IPS-11a (cell line): ENCODE measurements around the gene MAML2.

Experiments
- H3K4me3 ChIP-seq: one replicate; pipeline ENCODE4 v1.5.1; 2013; ENCODE audit warnings: low read depth, low read length, control low read depth

The MAML2 gene

DNA sequence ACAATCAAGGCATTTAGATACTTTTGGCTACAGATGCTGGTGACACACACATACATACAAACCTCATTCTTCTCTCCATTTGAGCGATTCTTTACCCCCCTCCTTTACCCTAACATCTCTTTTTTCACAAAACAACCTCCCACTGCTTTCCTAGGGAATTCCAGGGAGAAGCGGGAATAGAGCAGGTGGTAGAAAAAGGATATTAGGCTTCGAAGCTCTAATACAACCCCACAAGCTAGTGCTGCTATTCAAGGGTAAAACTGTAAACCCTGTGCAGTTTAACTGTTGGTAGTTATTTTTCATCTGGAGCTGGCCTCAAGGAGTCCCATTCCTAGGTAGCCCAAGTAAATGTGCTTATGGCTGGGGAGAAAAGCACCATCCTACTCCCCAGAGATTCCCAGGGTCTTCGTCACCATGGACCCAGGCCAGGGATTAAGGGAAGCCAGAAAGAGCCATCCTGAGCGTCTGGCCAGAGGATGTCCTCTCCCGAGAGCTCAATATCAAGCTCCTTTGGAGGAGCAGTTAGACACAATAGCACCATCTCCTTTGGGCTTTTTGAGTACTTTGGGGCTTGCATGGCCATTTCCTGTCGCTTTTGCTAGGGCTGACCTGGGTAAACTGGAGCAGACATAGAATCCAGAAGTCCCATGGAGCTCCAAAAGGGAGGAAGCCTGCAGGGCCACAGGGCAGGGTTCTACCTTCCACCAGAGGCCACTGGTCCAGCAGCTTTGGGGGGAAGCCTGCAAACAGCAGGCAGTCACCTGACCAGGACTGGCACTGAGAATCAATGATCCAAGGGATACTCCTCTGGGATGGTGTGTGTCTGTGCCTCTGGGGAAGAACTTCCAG, 3.1 kb downstream of the MAML2 start:
- H3K4me3 ChIP-seq = no peak overlapping the region

DNA sequence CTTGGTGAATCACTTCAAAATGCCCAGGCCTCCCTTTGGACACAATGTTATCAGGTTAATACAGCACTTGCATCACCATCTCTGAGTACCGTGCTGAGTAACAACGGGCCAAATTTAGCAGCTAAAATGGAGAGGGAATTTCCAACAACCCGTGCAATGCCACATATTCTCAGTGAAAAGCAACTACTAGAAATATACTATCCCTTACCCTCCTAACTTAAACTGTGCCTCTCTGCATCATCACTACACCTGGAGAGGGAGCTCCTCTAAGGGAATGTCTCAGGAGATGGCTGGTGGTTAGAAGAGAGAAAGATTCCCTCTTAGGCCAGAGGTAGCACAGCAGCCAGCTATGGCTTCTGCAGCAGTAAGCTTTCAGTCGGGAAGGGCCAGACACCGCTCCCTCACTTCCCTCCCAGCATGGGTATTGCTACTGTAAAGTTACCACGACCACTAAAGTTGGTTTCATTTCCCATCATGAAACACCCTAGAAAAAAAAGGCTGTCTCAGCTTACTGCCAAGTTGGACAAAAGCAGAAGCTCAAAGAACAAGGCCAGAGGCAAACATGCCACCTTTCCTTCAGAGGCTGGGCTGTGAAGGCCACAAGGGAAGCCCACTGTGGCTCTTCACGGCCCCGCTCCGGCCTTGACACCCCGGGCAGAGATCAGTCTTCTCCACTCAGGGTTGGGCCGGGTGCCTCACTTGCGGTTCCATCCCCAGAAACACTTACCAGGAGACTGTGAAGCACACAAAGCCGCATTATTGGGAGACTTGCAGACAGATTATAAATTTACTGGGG, 3.9 kb downstream of the MAML2 start:
- H3K4me3 ChIP-seq = no peak overlapping the region

DNA sequence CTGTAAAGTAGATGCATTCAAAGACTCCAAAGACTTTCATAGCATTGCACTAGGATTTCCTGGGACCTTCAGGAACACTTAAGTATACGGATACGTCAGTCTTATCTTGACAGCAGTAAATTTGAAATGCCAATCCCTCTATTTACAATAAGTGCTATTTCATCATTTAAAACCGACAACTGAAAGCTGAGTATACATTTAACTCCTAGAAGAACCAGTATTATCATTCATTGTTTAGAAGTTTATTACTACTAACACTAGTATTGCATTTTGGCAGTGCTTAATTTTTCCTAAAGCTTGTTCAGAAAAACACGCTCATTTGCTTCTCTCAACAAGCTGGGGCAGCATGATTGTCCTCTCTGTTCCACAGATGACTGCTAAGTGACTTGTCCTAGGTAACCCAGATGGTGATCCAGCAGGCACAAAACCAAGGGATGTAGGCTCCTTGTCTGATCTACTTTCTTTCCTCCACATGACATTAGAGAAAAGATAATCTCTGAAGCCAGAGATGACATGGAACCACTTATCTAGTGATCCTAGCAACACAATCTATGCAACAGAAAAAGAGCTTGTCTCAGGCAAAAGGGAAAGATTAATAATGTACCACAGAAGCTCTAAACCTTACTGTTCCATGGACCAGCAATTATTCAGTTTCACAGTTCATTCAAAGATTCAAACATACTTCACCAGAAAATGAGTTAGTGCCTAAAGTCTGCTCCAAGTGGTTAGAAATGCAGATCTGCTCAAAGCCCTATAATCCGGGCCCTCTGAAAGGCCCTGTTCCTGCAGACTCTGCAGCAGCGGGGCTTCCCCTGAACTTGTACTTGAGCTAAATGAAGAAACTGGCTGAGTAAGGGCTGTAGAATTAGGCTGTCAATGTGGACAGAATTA, 5.2 kb downstream of the MAML2 start:
- H3K4me3 ChIP-seq = no peak overlapping the region

DNA sequence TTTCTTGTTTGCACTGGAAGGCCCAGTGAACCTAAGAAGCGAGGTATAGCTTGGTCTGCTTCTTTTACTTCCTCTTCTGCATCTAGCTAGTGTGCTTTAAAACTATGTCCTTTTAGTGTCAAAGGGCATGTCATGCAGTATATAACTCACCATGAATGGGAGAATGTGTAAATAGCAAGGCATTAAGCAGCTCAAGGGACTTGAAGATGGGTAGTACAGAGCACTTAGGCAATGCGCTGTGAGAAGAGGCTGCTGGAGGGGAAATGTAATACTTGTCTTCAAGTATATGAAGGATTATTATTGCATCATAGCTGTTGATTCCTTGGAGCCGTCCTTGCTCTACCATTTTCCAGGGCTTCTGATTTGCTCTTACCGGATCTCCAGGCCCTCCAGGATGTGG, 7.6 kb downstream of the MAML2 start:
- H3K4me3 ChIP-seq = no peak overlapping the region

DNA sequence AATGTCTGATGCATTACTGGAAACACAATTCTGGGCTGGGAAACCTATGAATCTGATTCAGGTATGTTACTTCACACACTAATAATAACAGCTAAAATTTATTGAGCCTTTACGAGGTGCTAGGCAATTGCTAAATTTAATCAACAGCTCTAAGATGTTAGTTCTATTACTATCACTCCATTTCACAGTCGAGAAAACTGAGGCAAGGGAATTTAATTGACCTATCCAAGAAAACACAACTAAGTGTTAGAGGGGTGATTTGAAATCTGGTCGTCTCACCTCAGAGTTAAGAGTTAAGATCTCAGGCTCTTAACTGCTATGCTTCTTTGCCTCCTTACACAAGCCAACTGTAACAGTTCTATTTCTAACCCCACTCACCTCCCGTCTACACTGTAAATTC, 8.8 kb downstream of the MAML2 start:
- no peak overlapping the region for H3K4me3 ChIP-seq

DNA sequence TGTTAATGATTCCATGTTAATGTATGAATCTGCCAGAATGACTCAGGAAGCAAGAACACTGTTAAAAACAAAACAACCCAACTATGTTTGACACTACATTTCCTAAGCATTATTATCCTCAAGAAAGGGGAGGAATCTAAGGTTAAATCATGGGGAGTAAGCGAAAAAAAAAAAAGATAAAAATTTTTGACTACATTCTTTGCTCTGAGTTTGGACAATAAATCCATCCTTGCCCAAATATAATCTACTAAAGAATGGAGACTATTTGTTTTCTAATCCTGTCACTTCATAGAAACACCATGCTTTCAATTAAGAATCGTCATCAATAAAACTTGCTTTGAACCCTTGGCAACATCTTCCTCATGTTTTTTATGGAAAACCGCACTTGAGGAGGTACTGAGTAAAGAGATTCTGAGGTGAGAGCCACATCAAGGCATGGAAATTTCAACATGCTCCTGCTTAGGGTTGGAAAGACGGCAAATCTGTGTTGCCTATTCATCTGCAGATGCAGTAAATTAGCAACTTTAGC, 9.7 kb downstream of the MAML2 start:
- no peak overlapping the region for H3K4me3 ChIP-seq

DNA sequence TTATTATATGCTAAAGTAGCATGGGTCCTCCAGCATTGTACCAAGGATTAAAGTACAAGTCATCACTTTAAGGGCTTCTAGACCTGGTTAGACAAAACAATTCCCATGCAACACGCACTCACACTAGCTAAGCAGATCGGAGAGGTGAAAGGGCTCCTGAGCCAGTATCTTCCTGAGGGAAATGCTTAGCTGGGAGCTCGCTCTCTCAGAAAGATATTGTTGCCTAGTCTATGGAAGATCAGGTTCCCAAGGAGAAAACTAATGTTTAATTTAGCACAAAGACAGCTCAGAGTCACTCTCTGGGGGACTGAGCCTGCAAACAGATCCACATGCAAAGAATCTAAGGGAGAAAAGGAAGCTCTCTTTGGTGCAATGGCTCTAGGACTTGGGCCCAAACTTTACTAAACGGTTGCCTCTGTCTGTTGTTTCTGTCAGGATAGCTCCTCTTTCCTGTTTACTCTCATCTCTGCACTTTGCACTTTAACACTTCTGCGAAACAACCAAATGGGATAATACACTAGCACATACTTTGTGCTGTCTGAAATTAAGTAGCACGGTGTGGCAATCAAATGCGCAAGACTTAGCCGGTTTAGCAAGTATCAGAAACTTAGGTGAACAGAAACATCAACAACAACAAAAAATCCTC, 10.7 kb downstream of the MAML2 start:
- no peak overlapping the region for H3K4me3 ChIP-seq

DNA sequence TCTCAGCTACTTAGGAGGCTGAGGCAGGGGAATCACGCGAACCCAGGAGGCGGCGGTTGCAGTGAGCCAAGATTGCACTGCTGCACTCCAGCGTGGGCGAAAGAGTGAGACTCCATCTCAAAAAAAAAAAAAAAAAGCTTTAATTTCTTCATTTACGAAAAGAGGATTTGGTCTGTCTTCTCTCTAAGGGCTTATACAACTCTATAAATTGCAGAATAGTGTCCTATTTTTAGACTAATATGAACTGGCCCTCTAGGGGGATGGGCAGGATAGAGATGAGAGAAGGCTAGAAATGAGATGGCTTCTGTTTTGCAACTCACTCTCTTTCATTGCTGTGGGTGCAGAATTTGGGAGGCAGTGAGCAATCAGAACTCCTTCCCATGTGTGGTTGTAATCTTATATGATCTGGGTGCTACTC, 11.3 kb downstream of the MAML2 start:
- no peak overlapping the region for H3K4me3 ChIP-seq

DNA sequence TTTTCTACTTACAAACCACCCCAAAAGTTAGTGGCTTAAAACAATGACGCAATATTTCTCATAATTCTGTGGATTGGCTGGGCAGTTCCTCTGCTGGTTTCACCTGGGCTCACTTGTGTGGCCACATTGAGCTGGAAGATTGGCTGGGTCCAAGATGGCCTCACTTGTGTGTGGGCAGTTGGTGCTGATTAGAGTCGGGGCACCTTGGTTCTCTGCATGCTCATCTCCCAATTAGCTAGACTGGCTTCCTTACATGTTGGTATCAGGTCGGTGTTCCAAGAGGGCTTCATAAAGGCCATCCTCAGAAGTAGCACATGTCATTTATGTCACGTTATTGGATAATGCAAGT, 12.5 kb downstream of the MAML2 start:
- no peak overlapping the region for H3K4me3 ChIP-seq

DNA sequence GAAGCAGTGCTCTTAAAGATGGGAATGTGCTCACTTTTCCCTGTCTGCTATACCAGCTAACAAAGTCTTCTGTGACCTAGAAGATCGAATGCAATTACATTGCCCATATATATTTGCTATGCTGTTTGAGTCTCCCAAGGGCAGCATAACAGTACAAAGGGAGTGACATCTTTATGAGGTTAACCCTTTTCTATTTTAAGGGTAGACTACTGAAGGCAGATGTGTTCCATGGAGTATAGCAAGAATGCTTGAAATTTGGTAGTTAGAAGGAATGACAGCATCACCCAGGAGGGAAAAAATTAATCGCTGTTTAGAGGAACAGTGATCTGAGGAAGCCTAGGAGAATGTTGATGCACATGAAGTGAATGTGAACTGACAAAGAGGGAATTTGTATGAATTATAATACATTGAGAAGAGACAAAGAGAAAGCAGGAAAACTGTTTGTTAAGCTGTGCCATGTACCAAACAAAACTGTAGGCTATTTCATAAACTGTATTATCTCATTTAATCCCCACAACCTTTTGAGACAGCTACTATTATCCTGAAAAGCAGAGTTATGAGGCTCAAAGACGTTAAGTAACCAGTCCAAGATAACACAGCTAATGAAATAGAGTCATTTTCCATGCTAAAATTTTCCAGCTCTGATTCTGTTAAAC, 13.0 kb downstream of the MAML2 start:
- no peak overlapping the region for H3K4me3 ChIP-seq

DNA sequence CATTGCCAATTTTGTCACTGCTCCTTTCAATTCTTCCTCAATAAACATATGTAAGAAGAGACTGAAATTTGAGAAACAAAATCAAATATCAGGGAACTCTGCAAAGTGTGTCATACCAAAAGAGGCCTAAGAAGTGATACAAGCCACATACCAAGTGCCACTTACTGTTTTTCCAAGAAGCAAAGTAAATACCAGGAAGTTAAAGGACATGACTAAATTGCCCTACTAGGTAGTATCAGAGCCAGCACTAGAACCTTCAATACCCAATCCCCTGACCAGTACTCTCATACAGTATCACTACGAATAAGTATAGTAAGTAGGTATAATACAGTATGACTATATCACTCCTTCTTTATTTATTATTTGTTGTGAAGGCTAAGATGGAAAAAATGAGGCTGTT, 13.6 kb downstream of the MAML2 start:
- no peak overlapping the region for H3K4me3 ChIP-seq

DNA sequence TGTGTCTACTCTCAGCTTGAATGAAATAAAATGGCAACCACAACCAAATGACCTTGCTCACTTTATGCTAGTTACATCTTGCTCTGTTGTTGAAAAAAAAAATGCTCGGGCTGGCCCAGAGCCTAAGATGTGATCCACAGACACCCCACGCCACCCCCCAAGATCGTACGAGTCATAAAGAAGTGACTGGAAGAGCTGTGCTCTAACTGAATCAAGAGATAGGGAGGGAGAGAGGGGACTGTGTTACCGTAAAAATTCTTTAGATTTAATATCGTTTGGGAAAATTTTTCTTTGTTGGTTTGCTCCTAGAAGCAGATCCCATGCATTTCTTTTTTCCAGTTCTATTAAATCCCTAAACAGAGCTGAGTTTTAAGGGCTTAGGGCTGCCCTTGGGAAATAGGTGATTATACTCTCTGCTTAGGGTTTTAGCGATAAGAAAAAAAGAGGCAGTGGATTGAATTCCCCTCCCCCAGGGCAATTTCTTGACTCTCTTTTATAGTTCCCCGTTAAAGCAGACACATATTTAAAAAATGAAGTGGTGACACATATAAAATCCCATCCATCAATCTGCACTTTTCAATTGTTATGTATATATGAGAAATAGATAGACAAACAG, 14.5 kb downstream of the MAML2 start:
- no peak overlapping the region for H3K4me3 ChIP-seq

DNA sequence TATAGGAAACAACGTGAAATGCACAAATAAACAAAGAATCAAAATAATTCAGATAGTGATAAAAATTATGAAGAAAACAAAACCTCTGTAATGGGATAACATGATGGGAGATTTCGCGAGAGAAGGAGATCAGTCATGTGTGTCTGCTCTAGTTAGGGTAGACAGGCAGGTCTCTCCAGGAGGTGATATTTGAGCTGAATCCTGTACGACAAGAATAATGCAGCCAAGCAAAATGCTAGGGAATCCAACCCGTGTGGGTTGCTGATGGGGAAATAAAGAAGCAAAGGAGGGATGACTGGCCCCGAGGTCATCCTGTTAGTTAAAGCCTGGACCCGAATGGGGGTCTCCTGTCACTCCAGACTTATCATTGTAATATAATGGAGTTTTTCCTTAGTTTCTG, 16.0 kb downstream of the MAML2 start:
- H3K4me3 ChIP-seq = no peak overlapping the region

DNA sequence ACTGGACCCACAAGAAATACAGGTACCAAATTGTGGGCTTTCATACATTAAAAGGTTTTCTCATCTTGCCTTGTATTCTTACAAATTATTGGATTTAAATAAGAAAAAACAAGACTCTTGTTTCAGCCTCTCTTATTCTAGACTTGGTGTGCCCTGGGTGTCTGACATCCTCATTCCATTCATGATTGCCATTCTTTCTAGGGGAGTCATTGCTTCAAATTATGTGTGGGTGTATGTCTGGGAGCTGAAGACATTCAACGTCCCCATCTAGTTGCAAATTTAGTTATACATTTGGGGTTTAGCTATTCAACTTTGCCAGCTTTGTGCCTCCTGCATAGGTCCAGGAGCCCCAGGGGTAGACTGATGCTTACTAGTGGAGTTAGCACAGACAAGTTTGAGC, 18.1 kb downstream of the MAML2 start:
- H3K4me3 ChIP-seq = no peak overlapping the region

DNA sequence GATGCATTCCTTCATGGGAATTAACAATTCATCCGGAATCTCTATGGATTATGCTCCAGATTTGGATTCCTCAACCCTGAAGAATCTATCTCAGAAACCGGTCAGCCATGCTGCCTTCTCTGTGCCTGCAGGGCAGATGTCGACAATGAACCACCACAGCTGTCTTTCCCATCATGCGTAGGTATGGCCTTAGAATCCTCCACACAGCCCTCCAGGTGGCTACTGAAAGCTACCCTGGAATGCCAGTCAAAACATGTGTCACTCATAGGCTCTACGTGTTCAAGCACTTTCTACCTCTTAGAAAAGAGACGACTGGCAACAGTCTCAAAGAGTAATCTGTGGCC, 19.4 kb downstream of the MAML2 start:
- H3K4me3 ChIP-seq = no peak overlapping the region

DNA sequence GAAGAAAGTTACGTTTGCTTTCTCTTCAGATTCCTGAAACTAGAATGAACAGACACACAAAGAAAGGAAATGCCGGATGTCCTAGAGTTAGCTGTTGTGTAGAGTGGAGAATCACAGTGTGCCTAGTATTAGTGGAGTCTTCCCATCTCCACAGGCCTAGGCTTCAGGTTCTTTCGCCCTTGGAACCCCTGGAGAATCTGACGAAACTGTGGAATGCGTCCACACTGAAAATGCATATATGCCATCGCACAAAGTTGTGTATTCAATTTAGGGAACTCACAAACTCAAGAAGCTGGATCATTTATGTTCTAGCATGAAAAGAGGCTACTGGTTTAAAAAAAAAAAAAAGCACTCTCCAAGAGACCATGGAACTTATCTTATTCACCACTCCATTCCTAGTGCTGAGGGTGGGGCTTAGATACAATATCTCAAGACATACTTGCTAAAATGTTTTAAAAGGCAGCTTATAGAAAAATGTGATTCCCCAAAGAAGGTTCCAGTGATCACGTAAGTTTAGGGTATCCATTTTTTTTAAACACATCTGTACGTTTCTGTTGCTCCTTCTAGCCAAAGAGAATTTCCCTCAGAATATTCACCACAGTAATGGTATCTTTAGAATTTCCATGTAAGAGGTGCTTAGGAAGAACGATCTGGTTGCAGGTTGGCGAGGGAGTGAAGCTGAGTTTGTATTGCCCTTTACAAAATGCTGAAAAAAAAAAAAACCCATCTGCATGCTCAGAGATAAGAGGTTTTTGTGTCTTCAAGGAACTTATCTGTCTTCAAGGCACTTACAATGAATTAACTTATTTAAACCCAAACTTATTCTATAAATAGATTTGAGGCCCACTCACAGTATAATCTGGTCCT, 20.0 kb downstream of the MAML2 start:
- H3K4me3 ChIP-seq = no peak overlapping the region

DNA sequence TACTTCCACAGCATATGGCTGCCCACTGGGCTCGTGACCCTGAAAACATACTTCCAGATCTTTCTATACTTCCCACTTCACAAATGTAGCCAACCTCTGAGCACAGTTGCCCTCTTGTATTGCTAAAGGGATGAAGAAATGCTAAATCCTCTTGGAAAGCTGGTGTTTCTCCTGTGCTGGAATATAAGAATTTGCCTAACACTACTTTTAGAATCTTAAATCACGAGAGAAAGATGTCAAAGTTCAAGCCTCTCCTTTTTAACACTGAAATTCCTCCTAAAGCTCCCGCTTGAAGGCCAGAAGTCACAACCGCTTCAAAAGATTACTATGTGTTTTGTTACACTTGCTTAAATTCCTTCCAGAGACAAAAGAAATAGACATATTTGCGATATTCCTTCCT, 21.9 kb downstream of the MAML2 start:
- no peak overlapping the region for H3K4me3 ChIP-seq

DNA sequence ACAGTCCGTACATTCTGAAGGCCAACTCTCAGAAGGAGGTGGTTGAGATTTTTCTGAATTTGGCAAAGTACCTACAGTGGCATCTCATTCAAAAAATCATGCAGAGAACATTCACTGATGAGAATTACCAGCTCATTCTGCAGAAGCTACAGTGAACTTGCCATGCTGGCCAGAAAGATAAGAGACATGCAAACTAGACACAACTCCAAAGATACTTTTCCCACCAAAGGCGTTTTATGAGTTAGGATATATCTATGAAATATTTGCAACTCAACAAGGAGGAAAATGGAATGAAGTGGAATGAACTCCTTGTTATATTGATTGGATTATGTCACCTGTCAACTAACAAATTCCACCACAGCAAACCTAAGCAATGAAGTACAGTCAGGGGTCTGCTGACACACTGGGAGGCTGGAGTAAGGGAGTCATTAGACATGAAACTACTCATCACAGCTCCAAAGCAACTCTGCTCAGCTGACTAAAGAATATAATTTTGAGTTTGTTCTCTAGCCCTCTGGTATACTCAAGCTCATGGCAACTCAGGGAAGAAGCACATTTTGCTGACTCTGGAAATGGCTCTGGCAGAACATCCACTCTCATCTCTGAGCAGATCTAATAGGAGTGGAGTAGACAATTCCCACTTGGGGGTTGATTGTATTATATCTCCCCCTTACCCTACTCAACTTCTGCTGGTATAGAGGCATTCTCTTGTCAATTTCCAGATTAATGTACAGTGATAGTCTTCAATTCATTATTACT, 22.9 kb downstream of the MAML2 start:
- H3K4me3 ChIP-seq = no peak overlapping the region
